Stomach (tissue), 19 donors: ENCODE measurements around the gene KRT9. TPM values are rescaled to one million over a fixed set of nuclear protein-coding genes. Genes with fewer than 3 reads are reported as not detected.
"Not testable (repeated sequence)": the region's sequence is repeated elsewhere in the genome, so short reads cannot be mapped to it uniquely, and the experiment has no call there.

Experiments
- DNase-seq, 2 donors: peaks; one replicate each; pipeline versions ENCODE4 v3.0.0 to v3.0.0-alpha.2; 2013 to 2019
- H3K27ac ChIP-seq, 5 donors: fragments of 200-600 bp in 4 of 5; sonication (generic) in 4 of 5; one replicate each; pipeline ENCODE4 v1.5.1; 2013 to 2019; ENCODE audit warnings: mild to moderate bottlenecking in 1 of 5, moderate library complexity in 1 of 5
- H3K27me3 ChIP-seq, 3 donors: fragments of 200-600 bp; sonication (generic); one replicate each; pipeline ENCODE4 v1.5.1; 2017 to 2019; ENCODE audit warnings: mixed run types in 1 of 3
- H3K36me3 ChIP-seq, 4 donors: fragments of 200-600 bp; sonication (generic); 1 replicate in 3 of 4; 2 replicates in 1 of 4; pipeline ENCODE4 v1.5.1; 2016 to 2019
- H3K4me1 ChIP-seq, 4 donors: fragments of 200-600 bp; sonication (generic); one replicate each; pipeline ENCODE4 v1.5.1; 2016 to 2019
- H3K4me3 ChIP-seq, 4 donors: fragments of 200-600 bp; sonication (generic) in 3 of 4; one replicate each; pipeline ENCODE4 v1.5.1; 2016 to 2019; ENCODE audit warnings: mild to moderate bottlenecking in 1 of 4
- H3K9me3 ChIP-seq, 4 donors: fragments of 200-600 bp; sonication (generic); one replicate each; pipeline ENCODE4 v1.5.1; 2016 to 2019
- EP300 ChIP-seq: sonication (generic); formaldehyde crosslinking; IDR thresholded peaks from one replicate; pipeline ENCODE4 v1.6.1; 2017; ENCODE audit warnings: antibody characterized with exemption
- POLR2A ChIP-seq, 4 donors: fragments of 450-650 bp; IDR thresholded peaks; one replicate each; pipeline ENCODE4 v1.6.1; 2016; ENCODE audit warnings: antibody characterized with exemption in 4 of 4, control low read depth in 2 of 4, mild to moderate bottlenecking in 1 of 4, moderate library complexity in 1 of 4
- POLR2AphosphoS5 ChIP-seq, 3 donors: sonication (generic); formaldehyde crosslinking; IDR thresholded peaks; one replicate each; pipeline ENCODE4 v1.6.1; 2016; ENCODE audit warnings: antibody characterized with exemption in 3 of 3
- WGBS, 5 donors: extraction: QIAGEN DNeasy Blood & Tissue Kit in 3 of 5; methylation state at CpG; one replicate each; pipeline versions ENCODE4 v1.1.5 to v1.1.7; 2013 to 2018; 5-methylcytosine and 5-hydroxymethylcytosine counted together
- intact Hi-C: fragments of 100-400 bp; cut with DNase I; formaldehyde crosslinking; loops from one replicate; pipeline ENCODE4 v1.15.1; 2023; ENCODE audit warnings: low total_unique reads
- long read RNA-seq, 10 donors: transcript quantifications; one replicate each; lab custom pipeline, GENCODE V29; 2026
- polyA plus RNA-seq, 3 donors: library from polyadenylated mRNA; stranded (reverse); fragments of 200-250 nt; gene quantifications; one replicate each; pipeline ENCODE4 v1.2.3, GENCODE V29; 2013
- total RNA-seq, 5 donors: library from RNA; depleted of rRNA; stranded (reverse); fragments of >200 nt; gene quantifications; one replicate each; pipeline versions ENCODE4 v1.1.0 to v1.2.3, GENCODE V29; 2014 to 2016
- TF ChIP-seq, protein P1 (sequence below), 7 experiments: fragments of 450-650 bp in 4 of 7; fragments of 200-600 bp in 3 of 7; sonication (generic) in 3 of 7; IDR thresholded peaks; one replicate each; pipeline ENCODE4 v1.5.1; 2016 to 2019; ENCODE audit warnings: antibody characterized with exemption in 7 of 7, control low read depth in 2 of 7, mild to moderate bottlenecking in 1 of 7
- donor health status: healthy with polysubstance abuse.
- donor health status: Bipolar disorder and iron deficiency.
- donor health status: healthy.

Gene KRT9
- total RNA-seq = not detected
- not detected for polyA plus RNA-seq
- long read RNA-seq, donor 1 = 0 reads
- long read RNA-seq, donor 2 = 0 reads
- long read RNA-seq, donor 3 = 0 reads
- long read RNA-seq, donor 4 = 0 reads
- long read RNA-seq, donor 5 = 0 reads
- long read RNA-seq, donor 6 = 0 reads
- long read RNA-seq, donor 7 = 0 reads
- long read RNA-seq, donor 8 = 0 reads
- long read RNA-seq, donor 9 = 0 reads
- long read RNA-seq, donor 10 = 0 reads

GRCh38 chr17:41571561-41572434 is at the start of gene KRT9:
TSS of gene KRT9 (minus strand) at chr17:41572059. CDS start at chr17:41571992, 67 bp downstream.
- H3K9me3 ChIP-seq = peaks cover 0 to 6% (median 0%) of the 10 kb centered on the region in 4 donors
- no peak within 1 kb of the TSS for H3K4me3 ChIP-seq
- intact Hi-C loops = no loop called here
- TF ChIP-seq, protein P1, sequence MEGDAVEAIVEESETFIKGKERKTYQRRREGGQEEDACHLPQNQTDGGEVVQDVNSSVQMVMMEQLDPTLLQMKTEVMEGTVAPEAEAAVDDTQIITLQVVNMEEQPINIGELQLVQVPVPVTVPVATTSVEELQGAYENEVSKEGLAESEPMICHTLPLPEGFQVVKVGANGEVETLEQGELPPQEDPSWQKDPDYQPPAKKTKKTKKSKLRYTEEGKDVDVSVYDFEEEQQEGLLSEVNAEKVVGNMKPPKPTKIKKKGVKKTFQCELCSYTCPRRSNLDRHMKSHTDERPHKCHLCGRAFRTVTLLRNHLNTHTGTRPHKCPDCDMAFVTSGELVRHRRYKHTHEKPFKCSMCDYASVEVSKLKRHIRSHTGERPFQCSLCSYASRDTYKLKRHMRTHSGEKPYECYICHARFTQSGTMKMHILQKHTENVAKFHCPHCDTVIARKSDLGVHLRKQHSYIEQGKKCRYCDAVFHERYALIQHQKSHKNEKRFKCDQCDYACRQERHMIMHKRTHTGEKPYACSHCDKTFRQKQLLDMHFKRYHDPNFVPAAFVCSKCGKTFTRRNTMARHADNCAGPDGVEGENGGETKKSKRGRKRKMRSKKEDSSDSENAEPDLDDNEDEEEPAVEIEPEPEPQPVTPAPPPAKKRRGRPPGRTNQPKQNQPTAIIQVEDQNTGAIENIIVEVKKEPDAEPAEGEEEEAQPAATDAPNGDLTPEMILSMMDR (IDR thresholded peaks at IDR 0.05) = no peak
- TF ChIP-seq POLR2A (IDR thresholded peaks at IDR 0.05) = no peak
- no peak for TF ChIP-seq EP300
- no peak for TF ChIP-seq POLR2AphosphoS5 (IDR thresholded peaks at IDR 0.05)
- H3K36me3 ChIP-seq = no peaks in the 10 kb centered on the region
- H3K27me3 ChIP-seq = peaks cover 0 to 76% (median 18%) of the 10 kb centered on the region in 3 donors
- 64 to 75% (median 71%) methylated on average over 17 to 24 of the region's 24 CpGs for WGBS, 5 donors
- no peak within 1 kb of the TSS for H3K27ac ChIP-seq
- H3K4me1 ChIP-seq = no peaks in the 10 kb centered on the region
- DNase-seq = no peak

DNA sequence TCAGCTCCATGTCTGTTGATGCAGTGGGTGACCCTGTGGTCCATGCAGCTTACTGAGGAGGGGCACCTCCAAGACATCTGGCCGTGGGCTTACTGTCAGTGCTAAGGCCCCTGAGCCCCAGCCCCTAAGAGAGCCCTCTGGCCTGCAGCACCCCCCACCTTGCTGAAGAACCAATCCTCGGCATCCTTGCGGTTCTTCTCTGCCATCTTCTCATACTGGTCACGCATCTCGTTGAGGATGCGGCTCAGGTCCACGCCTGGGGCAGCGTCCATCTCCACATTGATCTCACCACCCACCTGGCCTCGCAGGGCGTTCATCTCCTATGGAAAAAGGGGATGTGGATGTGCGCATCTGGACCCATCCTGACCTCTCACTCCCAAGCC is 49.6 kb upstream of the KRT9 start:
- DNase-seq, H3K4me3 ChIP-seq, intact Hi-C loops, H3K27ac ChIP-seq, H3K4me1 ChIP-seq, H3K36me3 ChIP-seq, H3K9me3 ChIP-seq: not testable (repeated sequence)
- H3K27me3 ChIP-seq = peaks cover 0 to 54% (median 3%) of the 10 kb centered on the region in 3 donors
- 87 to 93% (median 92%) methylated on average over 11 of the region's 11 CpGs for WGBS, 5 donors

DNA sequence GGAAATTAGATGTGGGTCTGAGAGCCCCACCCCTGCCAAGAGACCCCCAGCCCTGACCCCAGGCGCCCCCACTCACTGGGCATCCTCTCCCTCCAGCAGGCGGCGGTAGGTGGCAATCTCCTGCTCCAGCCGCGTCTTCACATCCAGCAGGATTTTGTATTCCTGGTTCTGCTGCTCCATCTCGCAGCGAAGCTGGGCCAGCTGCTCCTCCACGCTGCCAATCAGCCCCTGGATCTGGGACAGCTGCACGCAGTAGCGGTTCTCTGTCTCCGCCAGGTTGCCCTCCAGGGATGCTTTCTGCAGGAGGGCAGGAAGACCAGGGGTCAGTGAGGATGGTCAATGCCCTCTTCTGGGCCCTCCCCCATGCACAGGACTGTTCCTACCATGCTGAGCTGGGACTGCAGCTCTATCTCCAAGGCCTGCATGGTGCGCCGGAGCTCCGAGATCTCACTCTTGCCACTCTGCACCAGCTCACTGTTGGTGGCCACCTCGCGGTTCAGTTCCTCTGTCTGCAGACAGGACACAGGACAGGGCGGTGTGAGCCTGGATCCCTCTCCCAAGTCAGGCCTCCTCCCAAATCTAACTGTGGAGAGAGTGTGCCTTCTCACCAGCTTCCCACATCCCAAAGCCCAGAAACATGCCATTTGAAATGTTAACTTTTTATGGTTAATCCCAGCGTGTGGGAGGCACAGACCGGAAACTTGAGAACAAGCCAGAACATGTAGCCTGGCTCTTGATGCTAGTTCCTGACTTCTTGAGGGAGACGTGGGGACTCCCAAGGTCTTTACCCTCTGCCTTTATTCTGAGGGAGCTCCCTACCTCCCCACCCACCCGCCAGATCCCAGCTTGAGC is 49.0 kb upstream of the KRT9 start:
- Histone ChIP-seq H3K4me1 (no peaks in the 10 kb centered on the region), H3K36me3 (no peaks in the 10 kb centered on the region), H3K4me3 (no peak overlapping the region), H3K27me3 (peaks cover 0 to 58% (median 3%) of the 10 kb centered on the region in 3 donors), H3K9me3 (no peaks in the 10 kb centered on the region), H3K27ac (no peak overlapping the region)
- TF ChIP-seq EP300 (no peak), POLR2A (IDR thresholded peaks at IDR 0.05) (no peak), POLR2AphosphoS5 (IDR thresholded peaks at IDR 0.05) (no peak)
- TF ChIP-seq, protein P1 (IDR thresholded peaks at IDR 0.05) = no peak
- no peak for DNase-seq
- WGBS, 5 donors = 72 to 85% (median 74%) methylated on average over 20 to 21 of the region's 21 CpGs
- intact Hi-C loops = no loop called here

DNA sequence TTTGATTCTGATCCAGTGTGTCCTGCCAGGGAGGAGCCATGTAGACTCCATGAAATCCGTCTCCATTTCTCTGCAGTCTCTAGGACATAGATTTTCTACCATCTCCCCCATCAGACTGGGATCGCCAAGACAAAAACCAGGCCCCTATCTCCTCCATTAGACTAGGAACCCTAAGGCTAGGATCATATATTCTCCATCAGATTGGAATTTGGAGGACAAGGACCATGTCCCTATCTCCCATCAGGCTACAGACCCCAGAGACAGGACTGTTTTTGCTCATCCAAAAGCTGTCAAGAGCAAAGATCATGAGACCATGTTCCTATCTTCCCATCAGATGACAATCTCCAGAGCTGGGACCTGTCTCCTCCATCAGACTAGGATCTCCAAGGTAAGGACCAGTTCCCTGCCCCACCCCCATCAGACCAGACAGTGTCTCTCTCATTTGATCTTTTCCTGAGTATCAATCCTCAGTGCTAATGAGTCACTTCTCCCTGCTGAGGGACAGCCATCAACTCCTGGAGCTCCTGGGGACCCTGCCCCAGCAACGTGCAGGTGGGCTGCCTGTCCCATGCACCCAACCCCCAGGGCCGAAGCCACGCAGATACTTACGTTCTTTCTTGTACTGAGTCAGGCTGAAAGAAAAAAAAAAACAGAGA is 48.2 kb upstream of the KRT9 start:
- H3K4me3 ChIP-seq, H3K4me1 ChIP-seq, H3K36me3 ChIP-seq, H3K9me3 ChIP-seq, intact Hi-C loops, DNase-seq, H3K27ac ChIP-seq: not testable (repeated sequence)
- H3K27me3 ChIP-seq = peaks cover 0 to 61% (median 6%) of the 10 kb centered on the region in 3 donors
- WGBS, 5 donors = 74 to 86% (median 85%) methylated on average over 6 of the region's 6 CpGs
